Neural cell (in vitro differentiated cells): ENCODE data around the gene ADAP2. TPM values are rescaled to one million over a fixed set of nuclear protein-coding genes. Genes with fewer than 3 reads are reported as not detected.

Experiments
- H2AFZ ChIP-seq: fragments of 200-600, 300-800 bp; sonication (generic), shearing (Covaris generic); 2 replicates; pipeline ENCODE4 v1.6.0; 2014; ENCODE audit warnings: low read depth, mild to moderate bottlenecking, antibody characterized with exemption, low read length, moderate library complexity
- H3F3A ChIP-seq: fragments of 200-600 bp; shearing (Covaris generic); 2 replicates; pipeline ENCODE4 v1.6.1; 2016; ENCODE audit warnings: mild to moderate bottlenecking, moderate library complexity, mixed read lengths, antibody characterized with exemption, low read length; ENCODE audit not compliant: insufficient read depth, poor library complexity, severe bottlenecking
- H3K27ac ChIP-seq: fragments of 200-600, 300-800 bp; sonication (generic), shearing (Covaris generic); 2 replicates; pipeline ENCODE4 v1.5.1; 2014; ENCODE audit warnings: mild to moderate bottlenecking, low read length, moderate library complexity
- H3K27me3 ChIP-seq: fragments of 300-800, 200-600 bp; sonication (generic), shearing (Covaris generic); 2 replicates; pipeline ENCODE4 v1.6.0; 2014; ENCODE audit warnings: mild to moderate bottlenecking, low read depth, low read length, moderate library complexity; ENCODE audit not compliant: insufficient read depth
- H3K36me3 ChIP-seq: fragments of 300-800, 200-600 bp; sonication (generic), shearing (Covaris generic); 2 replicates; pipeline ENCODE4 v1.5.1; 2014; ENCODE audit warnings: mild to moderate bottlenecking, antibody characterized with exemption, low read length, moderate library complexity; ENCODE audit not compliant: insufficient read depth
- H3K4me2 ChIP-seq: fragments of 300-800, 200-600 bp; sonication (generic), shearing (Covaris generic); 2 replicates; pipeline ENCODE4 v1.6.0; 2014; ENCODE audit warnings: mild to moderate bottlenecking, low read length
- H3K4me3 ChIP-seq: fragments of 300-800, 200-600 bp; sonication (generic), shearing (Covaris generic); 2 replicates; pipeline ENCODE4 v1.5.1; 2014; ENCODE audit warnings: mild to moderate bottlenecking, low read length, moderate library complexity
- H3K79me2 ChIP-seq: fragments of 200-600 bp; shearing (Covaris generic); replicated peaks from 2 replicates; pipeline ENCODE4 v1.6.0; 2014; ENCODE audit warnings: mild to moderate bottlenecking, low read length, moderate library complexity; ENCODE audit not compliant: insufficient read depth
- H3K9ac ChIP-seq: fragments of 300-800, 200-600 bp; sonication (generic), shearing (Covaris generic); 2 replicates; pipeline ENCODE4 v1.6.1; 2016; ENCODE audit warnings: mild to moderate bottlenecking, low read length, mixed read lengths
- H3K9me2 ChIP-seq: fragments of 200-600 bp; shearing (Covaris generic); 2 replicates; pipeline ENCODE4 v1.6.1; 2016; ENCODE audit warnings: mild to moderate bottlenecking, low read length, mixed read lengths; ENCODE audit not compliant: insufficient read depth
- H3K9me3 ChIP-seq: fragments of 200-600, 300-800 bp; sonication (generic), shearing (Covaris generic); 2 replicates; pipeline ENCODE4 v1.6.1; 2016; ENCODE audit warnings: mild to moderate bottlenecking, mixed run types, low read length, moderate library complexity, mixed read lengths
- H4K20me1 ChIP-seq: fragments of 200-600 bp; shearing (Covaris generic); 2 replicates; pipeline ENCODE4 v1.6.1; 2016; ENCODE audit warnings: mild to moderate bottlenecking, mixed run types; ENCODE audit not compliant: insufficient read depth
- EP300 ChIP-seq: fragments of 450-650 bp; conservative IDR thresholded peaks from 2 replicates; pipeline ENCODE4 v1.6.1; 2014; ENCODE audit warnings: antibody characterized with exemption, mild to moderate bottlenecking, moderate library complexity; ENCODE audit not compliant: poor library complexity, severe bottlenecking
- EZH2 ChIP-seq: fragments of 200-600, 300-800 bp; shearing (Covaris generic), sonication (generic); IDR thresholded peaks from 2 replicates; pipeline ENCODE4 v1.6.1; 2014; ENCODE audit warnings: antibody characterized with exemption, low read length, borderline replicate concordance, mild to moderate bottlenecking; ENCODE audit not compliant: insufficient read depth, poor library complexity, severe bottlenecking
- MXI1 ChIP-seq: fragments of 450-650 bp; conservative IDR thresholded peaks from 2 replicates; pipeline ENCODE4 v1.6.1; 2014; ENCODE audit warnings: antibody characterized with exemption, mild to moderate bottlenecking; ENCODE audit not compliant: poor library complexity, severe bottlenecking
- POLR2AphosphoS5 ChIP-seq: IDR thresholded peaks from 2 replicates; pipeline ENCODE4 v1.6.1; 2012
- RAD21 ChIP-seq: fragments of 450-650 bp; conservative IDR thresholded peaks from 2 replicates; pipeline ENCODE4 v1.6.1; 2014; ENCODE audit warnings: antibody characterized with exemption, mild to moderate bottlenecking, moderate library complexity
- SMC3 ChIP-seq: fragments of 450-650 bp; conservative IDR thresholded peaks from 2 replicates; pipeline ENCODE4 v1.6.1; 2014; ENCODE audit warnings: antibody characterized with exemption, mild to moderate bottlenecking, moderate library complexity; ENCODE audit not compliant: poor library complexity
- TAF1 ChIP-seq: IDR thresholded peaks from 2 replicates; pipeline ENCODE4 v1.6.1; 2012; ENCODE audit warnings: low read depth
- polyA plus RNA-seq: library from polyadenylated mRNA; depleted of rRNA; stranded (reverse); fragments of >200 nt; gene quantifications from 2 replicates; pipeline ENCODE4 v1.2.3, GENCODE V29; 2014
- TF ChIP-seq, protein P1 (sequence below): fragments of 450-650 bp; IDR thresholded peaks from 2 replicates; pipeline ENCODE4 v1.5.1; 2014; ENCODE audit warnings: antibody characterized with exemption, mild to moderate bottlenecking, moderate library complexity; ENCODE audit not compliant: poor library complexity, severe bottlenecking
- TF ChIP-seq, protein P2 (sequence below): IDR thresholded peaks from 2 replicates; pipeline ENCODE4 v1.6.1; 2012; ENCODE audit warnings: borderline replicate concordance

The ADAP2 gene
- polyA plus RNA-seq, 1 donor from 2014 or later = 0.92 TPM

DNA sequence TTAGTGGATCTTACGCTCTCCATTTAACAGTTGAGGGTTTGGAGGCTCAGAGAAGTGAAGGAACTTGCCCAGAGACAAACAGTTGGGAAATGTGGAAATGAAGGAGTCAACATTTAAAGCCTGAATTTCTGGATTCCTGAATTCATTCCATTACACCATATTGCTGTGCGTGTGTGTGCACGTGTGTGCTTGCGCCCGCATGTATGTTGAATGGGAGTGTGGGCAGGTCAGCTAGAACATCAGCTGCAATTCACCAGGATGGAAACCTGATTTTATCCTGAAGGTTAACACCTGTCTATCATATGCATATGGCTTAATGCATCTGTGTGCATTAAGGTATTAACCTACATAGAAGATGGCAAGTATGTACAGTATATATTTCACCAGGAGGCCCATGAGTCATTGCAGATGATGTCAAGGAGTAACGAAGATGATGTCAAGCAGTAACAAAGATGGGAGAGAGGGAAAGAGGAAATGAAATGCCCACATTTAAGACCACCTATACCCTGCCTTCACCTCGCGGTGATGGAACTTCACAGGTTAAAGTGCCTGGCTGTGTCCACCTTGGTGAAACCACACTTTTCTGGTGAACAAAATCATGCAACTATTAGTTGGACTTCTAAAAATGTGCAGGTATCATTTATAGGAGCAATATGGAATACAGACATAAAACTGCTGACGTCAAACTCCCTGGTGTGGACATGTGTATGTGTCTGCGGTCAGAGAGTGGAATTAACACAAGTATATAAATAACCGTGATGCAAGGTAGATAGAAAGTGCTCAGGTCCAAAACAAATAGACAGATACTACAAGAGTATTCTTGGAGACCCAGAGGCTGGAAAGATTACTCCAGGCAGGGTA is 832 bp upstream of the ADAP2 start:
- Histone ChIP-seq H4K20me1 (no peaks in the 10 kb centered on the region), H3F3A (no peaks in the 10 kb centered on the region), H3K36me3 (no peaks in the 10 kb centered on the region), H3K9me3 (no peaks in the 10 kb centered on the region), H3K27me3 (peaks cover 48% of the 10 kb centered on the region), H3K9me2 (no peaks in the 10 kb centered on the region), H3K9ac (no peak overlapping the region), H2AFZ (no peak overlapping the region), H3K4me3 (no peak overlapping the region), H3K4me2 (no peak overlapping the region), H3K27ac (no peak overlapping the region), H3K79me2 (no peaks in the 10 kb centered on the region)
- no peak for TF ChIP-seq EZH2
- TF ChIP-seq MXI1 = no peak
- TF ChIP-seq EP300 = no peak

DNA sequence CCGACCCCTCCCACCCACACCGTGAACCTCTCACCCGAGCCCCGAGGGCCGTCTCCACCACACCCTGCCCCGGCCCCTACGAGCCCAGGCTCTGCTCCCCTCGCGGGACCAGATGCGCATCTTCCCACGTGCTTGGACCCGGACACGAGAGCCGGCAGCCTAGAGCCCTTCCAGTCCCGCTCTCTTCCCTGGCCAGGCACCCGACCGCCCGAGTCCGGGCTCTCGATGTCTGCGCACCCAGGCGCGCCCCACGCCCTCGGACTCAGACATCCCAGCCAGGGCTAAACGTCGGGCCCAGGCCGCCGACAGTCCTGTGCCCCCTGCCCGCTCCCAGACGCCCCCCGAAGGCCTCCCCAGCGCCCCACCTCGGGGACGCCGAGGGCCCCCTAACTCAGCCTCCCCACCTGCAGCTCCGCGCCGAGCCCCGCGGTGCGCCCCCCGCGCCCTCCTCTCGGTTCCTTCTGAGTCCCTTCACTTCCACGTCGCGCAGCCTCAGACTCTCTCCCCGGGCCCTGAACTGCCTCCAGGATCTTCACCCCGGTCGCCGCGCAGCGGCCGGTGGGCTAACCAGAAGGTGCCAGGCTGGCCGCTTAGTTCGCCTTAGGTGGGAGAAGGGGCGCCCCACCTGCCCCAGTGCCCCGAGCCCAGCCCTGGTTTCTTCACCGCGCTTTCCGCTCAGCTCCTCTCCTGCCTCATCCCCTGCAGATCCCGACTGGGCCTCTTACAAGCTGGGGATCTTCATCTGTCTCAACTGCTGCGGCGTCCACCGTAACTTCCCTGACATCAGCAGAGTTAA is 688 bp downstream of the ADAP2 start:
- Histone ChIP-seq H2AFZ (no peak overlapping the region), H3K27me3 (peaks cover 48% of the 10 kb centered on the region), H3K36me3 (no peaks in the 10 kb centered on the region), H3K79me2 (no peaks in the 10 kb centered on the region), H3K9ac (no peak overlapping the region), H3K9me2 (no peaks in the 10 kb centered on the region), H3K4me3 (peak overlapping the region; percentile 59), H3K9me3 (no peaks in the 10 kb centered on the region), H4K20me1 (no peaks in the 10 kb centered on the region), H3F3A (no peaks in the 10 kb centered on the region), H3K4me2 (no peak overlapping the region), H3K27ac (no peak overlapping the region)
- TF ChIP-seq SMC3 = no peak
- no peak for TF ChIP-seq TAF1
- no peak for TF ChIP-seq RAD21
- no peak for TF ChIP-seq POLR2AphosphoS5
- TF ChIP-seq, protein P1, sequence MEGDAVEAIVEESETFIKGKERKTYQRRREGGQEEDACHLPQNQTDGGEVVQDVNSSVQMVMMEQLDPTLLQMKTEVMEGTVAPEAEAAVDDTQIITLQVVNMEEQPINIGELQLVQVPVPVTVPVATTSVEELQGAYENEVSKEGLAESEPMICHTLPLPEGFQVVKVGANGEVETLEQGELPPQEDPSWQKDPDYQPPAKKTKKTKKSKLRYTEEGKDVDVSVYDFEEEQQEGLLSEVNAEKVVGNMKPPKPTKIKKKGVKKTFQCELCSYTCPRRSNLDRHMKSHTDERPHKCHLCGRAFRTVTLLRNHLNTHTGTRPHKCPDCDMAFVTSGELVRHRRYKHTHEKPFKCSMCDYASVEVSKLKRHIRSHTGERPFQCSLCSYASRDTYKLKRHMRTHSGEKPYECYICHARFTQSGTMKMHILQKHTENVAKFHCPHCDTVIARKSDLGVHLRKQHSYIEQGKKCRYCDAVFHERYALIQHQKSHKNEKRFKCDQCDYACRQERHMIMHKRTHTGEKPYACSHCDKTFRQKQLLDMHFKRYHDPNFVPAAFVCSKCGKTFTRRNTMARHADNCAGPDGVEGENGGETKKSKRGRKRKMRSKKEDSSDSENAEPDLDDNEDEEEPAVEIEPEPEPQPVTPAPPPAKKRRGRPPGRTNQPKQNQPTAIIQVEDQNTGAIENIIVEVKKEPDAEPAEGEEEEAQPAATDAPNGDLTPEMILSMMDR = no peak
- TF ChIP-seq, protein P2, sequence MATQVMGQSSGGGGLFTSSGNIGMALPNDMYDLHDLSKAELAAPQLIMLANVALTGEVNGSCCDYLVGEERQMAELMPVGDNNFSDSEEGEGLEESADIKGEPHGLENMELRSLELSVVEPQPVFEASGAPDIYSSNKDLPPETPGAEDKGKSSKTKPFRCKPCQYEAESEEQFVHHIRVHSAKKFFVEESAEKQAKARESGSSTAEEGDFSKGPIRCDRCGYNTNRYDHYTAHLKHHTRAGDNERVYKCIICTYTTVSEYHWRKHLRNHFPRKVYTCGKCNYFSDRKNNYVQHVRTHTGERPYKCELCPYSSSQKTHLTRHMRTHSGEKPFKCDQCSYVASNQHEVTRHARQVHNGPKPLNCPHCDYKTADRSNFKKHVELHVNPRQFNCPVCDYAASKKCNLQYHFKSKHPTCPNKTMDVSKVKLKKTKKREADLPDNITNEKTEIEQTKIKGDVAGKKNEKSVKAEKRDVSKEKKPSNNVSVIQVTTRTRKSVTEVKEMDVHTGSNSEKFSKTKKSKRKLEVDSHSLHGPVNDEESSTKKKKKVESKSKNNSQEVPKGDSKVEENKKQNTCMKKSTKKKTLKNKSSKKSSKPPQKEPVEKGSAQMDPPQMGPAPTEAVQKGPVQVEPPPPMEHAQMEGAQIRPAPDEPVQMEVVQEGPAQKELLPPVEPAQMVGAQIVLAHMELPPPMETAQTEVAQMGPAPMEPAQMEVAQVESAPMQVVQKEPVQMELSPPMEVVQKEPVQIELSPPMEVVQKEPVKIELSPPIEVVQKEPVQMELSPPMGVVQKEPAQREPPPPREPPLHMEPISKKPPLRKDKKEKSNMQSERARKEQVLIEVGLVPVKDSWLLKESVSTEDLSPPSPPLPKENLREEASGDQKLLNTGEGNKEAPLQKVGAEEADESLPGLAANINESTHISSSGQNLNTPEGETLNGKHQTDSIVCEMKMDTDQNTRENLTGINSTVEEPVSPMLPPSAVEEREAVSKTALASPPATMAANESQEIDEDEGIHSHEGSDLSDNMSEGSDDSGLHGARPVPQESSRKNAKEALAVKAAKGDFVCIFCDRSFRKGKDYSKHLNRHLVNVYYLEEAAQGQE = no peak
- TF ChIP-seq MXI1 = no peak
- no peak for TF ChIP-seq EP300
- TF ChIP-seq EZH2 = no peak
